ENCODE results near the gene SREBF2.
"Not testable (repeated sequence)": the region's sequence is repeated elsewhere in the genome, so short reads cannot be mapped to it uniquely, and the experiment has no call there.

SREBF2 gene

GRCh38 chr22:41821471-41822316 is 11.2 kb upstream of the SREBF2 start:
- DNase-seq (ENCODE audit: low spot score): no peak

- DNase-seq (ENCODE audit: low spot score): peak; percentile 46
Observed at GRCh38 chr22:41822317-41823057, 10.4 kb upstream of the SREBF2 start.

- no peak for DNase-seq (ENCODE audit: low spot score)
Observed at GRCh38 chr22:41823797-41824196, 9.1 kb upstream of the SREBF2 start.

- no peak for DNase-seq (ENCODE audit: low spot score)
Observed at GRCh38 chr22:41825376-41825775, 7.5 kb upstream of the SREBF2 start.

- no peak for DNase-seq (ENCODE audit: low spot score)
Observed at GRCh38 chr22:41826021-41826420, 6.9 kb upstream of the SREBF2 start.

GRCh38 chr22:41826430-41827383 is 6.2 kb upstream of the SREBF2 start:
- DNase-seq (ENCODE audit: low spot score): no peak

GRCh38 chr22:41827671-41828070 is 5.2 kb upstream of the SREBF2 start:
- no peak for DNase-seq (ENCODE audit: low spot score)

GRCh38 chr22:41828516-41828915 is 4.4 kb upstream of the SREBF2 start:
- DNase-seq (ENCODE audit: low spot score): no peak

GRCh38 chr22:41830174-41830573 is 2.7 kb upstream of the SREBF2 start:
- DNase-seq (ENCODE audit: low spot score): no peak

- DNase-seq (ENCODE audit: low spot score): no peak
Observed at GRCh38 chr22:41831383-41831782, 1.5 kb upstream of the SREBF2 start.

- DNase-seq (ENCODE audit: low spot score): no peak
Observed at GRCh38 chr22:41831828-41832552, 915 bp upstream of the SREBF2 start.

- DNase-seq (ENCODE audit: low spot score): peak; percentile 31
Observed at GRCh38 chr22:41833369-41834004, 582 bp downstream of the SREBF2 start.

GRCh38 chr22:41834005-41834944 is 1.4 kb downstream of the SREBF2 start:
- DNase-seq (ENCODE audit: low spot score): no peak

GRCh38 chr22:41835462-41835861 is 2.6 kb downstream of the SREBF2 start:
- DNase-seq (ENCODE audit: low spot score): not testable (repeated sequence)

GRCh38 chr22:41836551-41836950 is 3.6 kb downstream of the SREBF2 start:
- no peak for DNase-seq (ENCODE audit: low spot score)

GRCh38 chr22:41838842-41839618 is 6.1 kb downstream of the SREBF2 start:
- no peak for DNase-seq (ENCODE audit: low spot score)

GRCh38 chr22:41840216-41840615 is 7.3 kb downstream of the SREBF2 start:
- no peak for DNase-seq (ENCODE audit: low spot score)

GRCh38 chr22:41841085-41841712 is 8.3 kb downstream of the SREBF2 start:
- DNase-seq (ENCODE audit: low spot score): no peak

Measured in iPS-NIHi11 (cell line).